ENCODE measurements around the gene INPP5F. TPM values are rescaled to one million over a fixed set of nuclear protein-coding genes. Genes with fewer than 3 reads are reported as not detected.

INPP5F gene, protein sequence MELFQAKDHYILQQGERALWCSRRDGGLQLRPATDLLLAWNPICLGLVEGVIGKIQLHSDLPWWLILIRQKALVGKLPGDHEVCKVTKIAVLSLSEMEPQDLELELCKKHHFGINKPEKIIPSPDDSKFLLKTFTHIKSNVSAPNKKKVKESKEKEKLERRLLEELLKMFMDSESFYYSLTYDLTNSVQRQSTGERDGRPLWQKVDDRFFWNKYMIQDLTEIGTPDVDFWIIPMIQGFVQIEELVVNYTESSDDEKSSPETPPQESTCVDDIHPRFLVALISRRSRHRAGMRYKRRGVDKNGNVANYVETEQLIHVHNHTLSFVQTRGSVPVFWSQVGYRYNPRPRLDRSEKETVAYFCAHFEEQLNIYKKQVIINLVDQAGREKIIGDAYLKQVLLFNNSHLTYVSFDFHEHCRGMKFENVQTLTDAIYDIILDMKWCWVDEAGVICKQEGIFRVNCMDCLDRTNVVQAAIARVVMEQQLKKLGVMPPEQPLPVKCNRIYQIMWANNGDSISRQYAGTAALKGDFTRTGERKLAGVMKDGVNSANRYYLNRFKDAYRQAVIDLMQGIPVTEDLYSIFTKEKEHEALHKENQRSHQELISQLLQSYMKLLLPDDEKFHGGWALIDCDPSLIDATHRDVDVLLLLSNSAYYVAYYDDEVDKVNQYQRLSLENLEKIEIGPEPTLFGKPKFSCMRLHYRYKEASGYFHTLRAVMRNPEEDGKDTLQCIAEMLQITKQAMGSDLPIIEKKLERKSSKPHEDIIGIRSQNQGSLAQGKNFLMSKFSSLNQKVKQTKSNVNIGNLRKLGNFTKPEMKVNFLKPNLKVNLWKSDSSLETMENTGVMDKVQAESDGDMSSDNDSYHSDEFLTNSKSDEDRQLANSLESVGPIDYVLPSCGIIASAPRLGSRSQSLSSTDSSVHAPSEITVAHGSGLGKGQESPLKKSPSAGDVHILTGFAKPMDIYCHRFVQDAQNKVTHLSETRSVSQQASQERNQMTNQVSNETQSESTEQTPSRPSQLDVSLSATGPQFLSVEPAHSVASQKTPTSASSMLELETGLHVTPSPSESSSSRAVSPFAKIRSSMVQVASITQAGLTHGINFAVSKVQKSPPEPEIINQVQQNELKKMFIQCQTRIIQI
- total RNA-seq (2022; extraction: Qiagen RNA extraction): 8.4 to 11.4 TPM (median 9.9 TPM) in 5 replicates

DNA sequence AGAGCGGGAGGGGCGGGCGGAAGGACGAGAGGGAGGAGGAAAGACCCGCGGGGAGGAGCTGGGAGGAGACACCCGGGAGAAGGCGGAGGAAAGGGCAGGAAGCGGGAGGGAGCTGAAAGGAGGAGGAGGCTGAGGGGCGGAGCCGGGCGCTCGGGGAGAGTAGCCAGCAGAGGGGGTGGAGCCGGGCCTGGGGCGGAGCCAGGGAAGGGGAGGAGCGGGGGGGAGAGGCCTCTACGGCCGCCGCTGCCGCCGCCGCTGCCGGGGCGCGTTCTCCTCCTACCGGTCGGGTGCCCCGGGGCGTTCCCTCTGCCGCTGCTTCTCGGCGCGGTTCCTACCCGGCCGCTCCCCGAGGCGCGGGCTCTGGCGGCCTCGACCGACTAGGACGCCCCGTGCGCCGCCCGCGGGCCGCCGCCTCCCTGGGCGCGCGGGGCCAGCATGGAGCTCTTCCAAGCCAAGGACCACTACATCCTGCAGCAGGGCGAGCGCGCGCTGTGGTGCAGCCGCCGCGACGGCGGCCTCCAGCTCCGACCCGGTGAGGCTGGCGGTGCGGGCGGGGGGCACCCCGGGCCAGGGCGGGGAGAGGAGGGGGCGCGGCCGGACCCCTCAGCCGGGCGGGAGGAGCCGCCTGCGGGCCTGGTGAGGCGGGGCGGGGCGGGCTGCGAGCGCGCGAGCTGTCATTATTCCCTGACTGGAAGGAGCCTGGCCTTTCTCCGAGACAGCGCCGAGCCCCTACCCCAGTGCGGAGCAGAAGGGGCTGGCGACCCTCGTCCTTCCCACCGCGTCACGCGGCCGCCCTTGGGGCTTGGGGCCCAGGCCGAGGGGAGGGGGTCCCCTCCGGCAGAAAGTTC lies at the start of gene INPP5F:
TSS of gene INPP5F (plus strand) at position 223 of the 848 bp plus-strand sequence. CDS start at position 436, 213 bp downstream.

DNA sequence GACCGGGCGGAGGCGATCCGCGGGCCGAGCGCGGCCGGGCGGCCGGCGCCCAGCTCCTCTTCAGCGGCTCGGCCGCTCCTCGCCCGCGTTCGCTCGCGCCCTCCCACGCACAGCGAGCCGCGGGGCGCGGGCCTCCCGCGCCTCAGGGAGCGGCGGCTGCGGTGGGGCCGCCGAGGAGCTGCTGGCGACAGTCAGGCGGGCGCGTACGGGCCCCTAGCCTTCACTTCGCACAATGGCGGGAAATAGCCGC lies 146.7 kb downstream of the INPP5F start, which contains the start of gene MCMBP:
TSS of gene MCMBP (minus strand) at position 234 of the 250 bp plus-strand sequence. CDS start 259 bp downstream, outside the sequence.

Other genes starting within 250 kb of the INPP5F start
- 47.9 to 59.5 TPM (median 49.2 TPM) in 5 replicates for gene RGS10, start 183.3 kb upstream of the INPP5F start, total RNA-seq (2022; extraction: Qiagen RNA extraction)
- 84.5 to 102 TPM (median 89.6 TPM) in 5 replicates for gene TIAL1, start 129.1 kb upstream of the INPP5F start, total RNA-seq (2022; extraction: Qiagen RNA extraction)
- 198 to 246 TPM (median 241 TPM) in 5 replicates for gene BAG3, start 74.7 kb upstream of the INPP5F start, total RNA-seq (2022; extraction: Qiagen RNA extraction)
- gene MCMBP, start 146.8 kb downstream of the INPP5F start, total RNA-seq (2022; extraction: Qiagen RNA extraction): 79.1 to 92.1 TPM (median 89.9 TPM) in 5 replicates
- gene SEC23IP, start 166.7 kb downstream of the INPP5F start, total RNA-seq (2022; extraction: Qiagen RNA extraction): 43.3 to 54.4 TPM (median 51.9 TPM) in 5 replicates